Occipital lobe (tissue), 2 donors: ENCODE measurements around the gene CADM2. TPM values are rescaled to one million over a fixed set of nuclear protein-coding genes. Genes with fewer than 3 reads are reported as not detected.
"Not testable (repeated sequence)": the region's sequence is repeated elsewhere in the genome, so short reads cannot be mapped to it uniquely, and the experiment has no call there.

ENCODE experiments used
- DNase-seq: peaks from one replicate; lab custom pipeline; 2025; lab: John Stamatoyannopoulos, UW
- total RNA-seq: library from RNA; depleted of rRNA; stranded (reverse); fragments of >200 nt; gene quantifications from one replicate; pipeline ENCODE4 v1.2.3, GENCODE V29; 2014

The CADM2 gene
- total RNA-seq, 1 donor from 2014 or later: 96.5 TPM

GRCh38 chr3:85075663-85076062 lies 116.9 kb downstream of the CADM2 start:
- DNase-seq: no peak

- no peak for DNase-seq
Observed at GRCh38 chr3:85077018-85077417, 118.2 kb downstream of the CADM2 start.

- DNase-seq: no peak
Observed at GRCh38 chr3:85081191-85081906, 122.6 kb downstream of the CADM2 start.

- DNase-seq: no peak
Observed at GRCh38 chr3:85090495-85090894, 131.7 kb downstream of the CADM2 start.

- no peak for DNase-seq
Observed at GRCh38 chr3:85100316-85100715, 141.5 kb downstream of the CADM2 start.

GRCh38 chr3:85102781-85103180 lies 144.0 kb downstream of the CADM2 start:
- DNase-seq: no peak

- no peak for DNase-seq
Observed at GRCh38 chr3:85110393-85110792, 151.6 kb downstream of the CADM2 start.

- DNase-seq: no peak
Observed at GRCh38 chr3:85120879-85121278, 162.1 kb downstream of the CADM2 start.

GRCh38 chr3:85132864-85133263 lies 174.1 kb downstream of the CADM2 start:
- DNase-seq: not testable (repeated sequence)

- not testable (repeated sequence) for DNase-seq
Observed at GRCh38 chr3:85133691-85134420, 175.1 kb downstream of the CADM2 start.

- no peak for DNase-seq
Observed at GRCh38 chr3:85142626-85143025, 183.8 kb downstream of the CADM2 start.

- DNase-seq: no peak
Observed at GRCh38 chr3:85148036-85148435, 189.2 kb downstream of the CADM2 start.

- DNase-seq: no peak
Observed at GRCh38 chr3:85151555-85151954, 192.8 kb downstream of the CADM2 start.

- not testable (repeated sequence) for DNase-seq
Observed at GRCh38 chr3:85153279-85153678, 194.5 kb downstream of the CADM2 start.

GRCh38 chr3:85159376-85159775 lies 200.6 kb downstream of the CADM2 start:
- DNase-seq: no peak

GRCh38 chr3:85161544-85161943 lies 202.8 kb downstream of the CADM2 start:
- no peak for DNase-seq

GRCh38 chr3:85162905-85163304 lies 204.1 kb downstream of the CADM2 start:
- DNase-seq: no peak

- no peak for DNase-seq
Observed at GRCh38 chr3:85164436-85164835, 205.6 kb downstream of the CADM2 start.

GRCh38 chr3:85167576-85167975 lies 208.8 kb downstream of the CADM2 start:
- DNase-seq: no peak

GRCh38 chr3:85170646-85171045 lies 211.9 kb downstream of the CADM2 start:
- DNase-seq: no peak

GRCh38 chr3:85171976-85172375 lies 213.2 kb downstream of the CADM2 start:
- no peak for DNase-seq

- no peak for DNase-seq
Observed at GRCh38 chr3:85176799-85177198, 218.0 kb downstream of the CADM2 start.
